SK-N-SH (cell line): ENCODE data around the gene CNTLN. TPM values are rescaled to one million over a fixed set of nuclear protein-coding genes. Genes with fewer than 3 reads are reported as not detected.

Experiments
- CTCF ChIA-PET: fragments of 300-600, 350-600 bp; formaldehyde crosslinking; extraction: SDS; loops from one replicate; lab custom pipeline; 2021; lab: Yijun Ruan, JAX
- POLR2A ChIA-PET: fragments of 350-600 bp; sonication (Branson Sonifier 250); formaldehyde crosslinking; extraction: SDS; loops from one replicate; lab custom pipeline; 2020; ENCODE audit warnings: antibody characterized with exemption, inconsistent platforms; lab: Yijun Ruan, JAX
- DNase-seq: peaks from one replicate; pipeline ENCODE4 v3.0.0; 2012
- H2AFZ ChIP-seq: fragments of 200-600 bp; sonication (generic); 2 replicates; pipeline ENCODE4 v1.8.1; 2016; ENCODE audit warnings: antibody characterized with exemption, mild to moderate bottlenecking, low read depth
- H3F3A ChIP-seq: fragments of 200-600 bp; sonication (generic); replicated peaks from 2 replicates; pipeline ENCODE3; 2016; ENCODE audit warnings: antibody characterized with exemption, mild to moderate bottlenecking; ENCODE audit not compliant: insufficient read depth
- H3K27ac ChIP-seq, 2 experiments: fragments of 200-500 bp in 1 of 2; fragments of 200-600 bp in 1 of 2; sonication (Bioruptor generic) in 1 of 2; sonication (generic), shearing (Covaris generic) in 1 of 2; 2 replicates each; pipeline versions ENCODE4 v1.5.1 to v1.6.1; 2014 to 2016; ENCODE audit warnings: low read depth in 2 of 2, inconsistent platforms in 1 of 2, low read length in 1 of 2, mild to moderate bottlenecking in 1 of 2, mixed read lengths in 1 of 2
- H3K27me3 ChIP-seq: fragments of 200-600 bp; sonication (generic), shearing (Covaris generic); 2 replicates; pipeline ENCODE4 v1.6.1; 2016; ENCODE audit warnings: mixed run types; ENCODE audit not compliant: insufficient read depth
- H3K36me3 ChIP-seq, 2 experiments: fragments of 200-500 bp in 1 of 2; fragments of 200-600 bp in 1 of 2; sonication (Bioruptor generic) in 1 of 2; sonication (generic) in 1 of 2; replicated peaks in 1 of 2; 2 replicates each; pipeline versions ENCODE3 to v1.5.1; 2014 to 2016; ENCODE audit warnings: low read length in 1 of 2, mild to moderate bottlenecking in 1 of 2; ENCODE audit not compliant: insufficient read depth in 2 of 2, control insufficient read depth in 1 of 2
- H3K4me1 ChIP-seq, 2 experiments: fragments of 200-500 bp in 1 of 2; fragments of 200-600 bp in 1 of 2; sonication (Bioruptor generic) in 1 of 2; sonication (generic), shearing (Covaris generic) in 1 of 2; 2 replicates each; pipeline versions ENCODE4 v1.5.1 to v1.6.1; 2014 to 2016; ENCODE audit warnings: low read depth in 1 of 2, low read length in 1 of 2, mixed run types in 1 of 2; ENCODE audit not compliant: insufficient read depth in 2 of 2, control insufficient read depth in 1 of 2
- H3K4me2 ChIP-seq: fragments of 200-600 bp; sonication (generic), shearing (Covaris generic); 2 replicates; pipeline ENCODE4 v1.6.1; 2017; ENCODE audit warnings: mixed run types
- H3K4me3 ChIP-seq, 2 experiments: fragments of 200-500 bp in 1 of 2; fragments of 200-600 bp in 1 of 2; sonication (Bioruptor generic) in 1 of 2; sonication (generic), shearing (Covaris generic) in 1 of 2; 2 replicates each; pipeline versions ENCODE4 v1.5.1 to v1.8.1; 2014 to 2016; ENCODE audit warnings: low read depth in 2 of 2, inconsistent platforms in 1 of 2, low read length in 1 of 2, mild to moderate bottlenecking in 1 of 2, mixed read lengths in 1 of 2, moderate library complexity in 1 of 2
- H3K79me2 ChIP-seq: fragments of 200-600 bp; sonication (generic); 2 replicates; pipeline ENCODE4 v1.8.1; 2017; ENCODE audit warnings: mild to moderate bottlenecking; ENCODE audit not compliant: insufficient read depth
- H3K9ac ChIP-seq: fragments of 200-600 bp; sonication (generic); 2 replicates; pipeline ENCODE4 v1.6.1; 2017; ENCODE audit warnings: mixed run types
- H3K9me2 ChIP-seq: fragments of 200-600 bp; sonication (generic); 2 replicates; pipeline ENCODE4 v1.6.1; 2017; ENCODE audit warnings: mixed run types
- H3K9me3 ChIP-seq: fragments of 200-600 bp; sonication (generic); 2 replicates; pipeline ENCODE4 v1.6.1; 2017; ENCODE audit warnings: mixed run types, mild to moderate bottlenecking, moderate library complexity
- H4K20me1 ChIP-seq: fragments of 200-600 bp; sonication (generic); 2 replicates; pipeline ENCODE4 v1.6.1; 2017; ENCODE audit warnings: mild to moderate bottlenecking, mixed run types; ENCODE audit not compliant: insufficient read depth
- CHD2 ChIP-seq: fragments of 150-350 bp; IDR thresholded peaks from 2 replicates; pipeline ENCODE4 v1.6.1; 2018; ENCODE audit warnings: low read length; ENCODE audit not compliant: partially characterized antibody
- FOXJ3 ChIP-seq: sonication (generic); formaldehyde crosslinking; IDR thresholded peaks from 2 replicates; pipeline ENCODE4 v1.5.1; 2020; ENCODE audit warnings: mild to moderate bottlenecking, missing genetic modification reagents
- FOXM1 ChIP-seq: IDR thresholded peaks from 2 replicates; pipeline ENCODE4 v1.4.0; 2012; ENCODE audit warnings: low read depth, mild to moderate bottlenecking
- GABPA ChIP-seq: IDR thresholded peaks from 2 replicates; pipeline ENCODE4 v1.4.0; 2012; ENCODE audit warnings: low read depth, mild to moderate bottlenecking
- GATA2 ChIP-seq: sonication (generic); formaldehyde crosslinking; IDR thresholded peaks from 2 replicates; pipeline ENCODE4 v1.5.0; 2020; ENCODE audit warnings: mild to moderate bottlenecking, missing genetic modification reagents
- IRF3 ChIP-seq: fragments of 150-350 bp; IDR thresholded peaks from 2 replicates; pipeline ENCODE4 v1.6.1; 2016; ENCODE audit warnings: mild to moderate bottlenecking, low read depth, low read length
- PBX3 ChIP-seq: IDR thresholded peaks from 2 replicates; pipeline ENCODE4; 2012
- POLR2AphosphoS5 ChIP-seq: IDR thresholded peaks from 2 replicates; pipeline ENCODE4 v1.6.1; 2012; ENCODE audit warnings: low read depth, low read length
- REST ChIP-seq: IDR thresholded peaks from 2 replicates; pipeline ENCODE4 v1.6.1; 2012; ENCODE audit warnings: mild to moderate bottlenecking, low read depth, low read length, moderate library complexity
- SIN3A ChIP-seq: IDR thresholded peaks from 2 replicates; pipeline ENCODE4 v1.6.1; 2012; ENCODE audit warnings: low read depth, mild to moderate bottlenecking, low read length, moderate library complexity, borderline replicate concordance
- WGBS: methylation state at CpG from one replicate; pipeline ENCODE4 v1.1.6; 2017; ENCODE audit warnings: low lambda C conversion rate; 5-methylcytosine and 5-hydroxymethylcytosine counted together
- polyA plus RNA-seq, 3 experiments: library from polyadenylated mRNA; depleted of rRNA; stranded (reverse); fragments of >200 nt; gene quantifications; 2 replicates each; pipeline ENCODE4 v1.2.3, GENCODE V29; 2012

The CNTLN gene
- polyA plus RNA-seq, 1 of the 3 experiments (the other 2 are of a cell fraction), result 2.5 TPM

GRCh38 chr9:17380126-17380861, 245.5 kb downstream of the CNTLN start:
- Histone ChIP-seq H4K20me1 (no peaks in the 10 kb centered on the region), H3F3A (no peaks in the 10 kb centered on the region), H3K27me3 (no peaks in the 10 kb centered on the region), H3K79me2 (no peaks in the 10 kb centered on the region), H3K4me2 (no peak overlapping the region), H3K36me3 (no peaks in the 10 kb centered on the region), H3K4me1 (no peaks in the 10 kb centered on the region), H3K9me2 (no peaks in the 10 kb centered on the region; the same call in 1 of the 2 replicates), H3K9me3 (no peaks in the 10 kb centered on the region), H3K9ac (no peak overlapping the region), H2AFZ (no peak overlapping the region), H3K27ac (no peak overlapping the region), H3K4me3 (no peak overlapping the region)
- TF ChIP-seq FOXJ3 (CRISPR knock-in tag) (no peak), POLR2AphosphoS5 (no peak), PBX3 (no peak)
- ChIA-PET POLR2A (no interaction called here), CTCF (interaction anchor here (1.2 to 1.8 kb wide), 2 partner anchors 10 to 18 kb away, joined by 3 read pairs; no protein-coding TSS in a partner anchor)
- no peak for DNase-seq
- WGBS, result 96% methylated on average over 5 of the region's 5 CpGs

GRCh38 chr9:17387565-17387964, 252.7 kb downstream of the CNTLN start:
- Histone ChIP-seq H3K27me3 (no peaks in the 10 kb centered on the region), H3K79me2 (no peaks in the 10 kb centered on the region), H3F3A (no peaks in the 10 kb centered on the region), H3K9ac (no peak overlapping the region), H3K36me3 (peaks cover 0 to 3% of the 10 kb centered on the region in 2 experiments), H3K9me2 (no peaks in the 10 kb centered on the region), H4K20me1 (no peaks in the 10 kb centered on the region), H2AFZ (no peak overlapping the region), H3K4me1 (no peaks in the 10 kb centered on the region)
- DNase-seq, result no peak
- CTCF ChIA-PET, result interaction anchor here (1.6 kb wide), 1 partner anchor 16 kb away, joined by 4 read pairs; no protein-coding TSS in a partner anchor
- TF ChIP-seq FOXM1, result no peak
- TF ChIP-seq SIN3A, result no peak
- TF ChIP-seq CHD2, result no peak
- no peak for TF ChIP-seq GABPA
- TF ChIP-seq GATA2 (CRISPR knock-in tag), result no peak
- TF ChIP-seq, all 33 proteins: peak for 0
- no peak overlapping the region for H3K27ac ChIP-seq
- no peak overlapping the region for H3K4me3 ChIP-seq
- H3K4me2 ChIP-seq, result no peak overlapping the region
- H3K9me3 ChIP-seq, result no peaks in the 10 kb centered on the region; the same call in 1 of the 2 replicates
- POLR2A ChIA-PET, result no interaction called here

GRCh38 chr9:17389026-17389425, 254.2 kb downstream of the CNTLN start:
- no peak for DNase-seq
- Histone ChIP-seq H3K4me3 (no peak overlapping the region), H4K20me1 (no peaks in the 10 kb centered on the region), H3K79me2 (no peaks in the 10 kb centered on the region), H3K9me2 (no peaks in the 10 kb centered on the region), H3K36me3 (peaks cover 0 to 3% of the 10 kb centered on the region in 2 experiments), H3K9me3 (no peaks in the 10 kb centered on the region; the same call in 1 of the 2 replicates), H3K4me1 (no peaks in the 10 kb centered on the region), H2AFZ (no peak overlapping the region), H3K9ac (no peak overlapping the region), H3K27ac (no peak overlapping the region), H3K4me2 (no peak overlapping the region), H3K27me3 (no peaks in the 10 kb centered on the region), H3F3A (no peaks in the 10 kb centered on the region)
- POLR2A ChIA-PET, result no interaction called here
- CTCF ChIA-PET, result no interaction called here
- 0% methylated on average over 1 of the region's 1 CpG for WGBS
- TF ChIP-seq REST, result no peak
- no peak for TF ChIP-seq IRF3
